ENCODE measurements around the gene PLA2G4B.

PLA2G4B gene

GRCh38 chr15:41856716-41857115 is 18.1 kb downstream of the PLA2G4B start:
- Histone ChIP-seq H3K36me3 (ENCODE audit: insufficient read depth, low read length) (no peaks in the 10 kb centered on the region), H3K4me1 (ENCODE audit: insufficient read depth, low read length) (no peaks in the 10 kb centered on the region), H3K9ac (ENCODE audit: low read depth, low read length) (no peak overlapping the region), H3K9me3 (ENCODE audit: control insufficient read depth, insufficient read depth, low read length) (no peaks in the 10 kb centered on the region)

GRCh38 chr15:41857316-41857715 is 18.7 kb downstream of the PLA2G4B start:
- Histone ChIP-seq H3K9ac (ENCODE audit: low read depth, low read length) (no peak overlapping the region), H3K9me3 (ENCODE audit: control insufficient read depth, insufficient read depth, low read length) (no peaks in the 10 kb centered on the region), H3K36me3 (ENCODE audit: insufficient read depth, low read length) (no peaks in the 10 kb centered on the region), H3K4me1 (ENCODE audit: insufficient read depth, low read length) (no peaks in the 10 kb centered on the region)

GRCh38 chr15:41858756-41859155 is 20.1 kb downstream of the PLA2G4B start:
- Histone ChIP-seq H3K9me3 (ENCODE audit: control insufficient read depth, insufficient read depth, low read length) (no peaks in the 10 kb centered on the region), H3K4me1 (ENCODE audit: insufficient read depth, low read length) (no peaks in the 10 kb centered on the region), H3K36me3 (ENCODE audit: insufficient read depth, low read length) (no peaks in the 10 kb centered on the region), H3K9ac (ENCODE audit: low read depth, low read length) (no peak overlapping the region)

GRCh38 chr15:41860049-41860828 is 21.6 kb downstream of the PLA2G4B start:
- no peaks in the 10 kb centered on the region for H3K4me1 ChIP-seq (ENCODE audit: insufficient read depth, low read length)
- H3K9ac ChIP-seq (ENCODE audit: low read depth, low read length) = no peak overlapping the region
- H3K9me3 ChIP-seq (ENCODE audit: control insufficient read depth, insufficient read depth, low read length) = no peaks in the 10 kb centered on the region
- no peaks in the 10 kb centered on the region for H3K36me3 ChIP-seq (ENCODE audit: insufficient read depth, low read length)

- Histone ChIP-seq H3K4me1 (ENCODE audit: insufficient read depth, low read length) (no peaks in the 10 kb centered on the region), H3K9ac (ENCODE audit: low read depth, low read length) (no peak overlapping the region), H3K36me3 (ENCODE audit: insufficient read depth, low read length) (no peaks in the 10 kb centered on the region), H3K9me3 (ENCODE audit: control insufficient read depth, insufficient read depth, low read length) (no peaks in the 10 kb centered on the region)
These were observed 23.2 kb downstream of the PLA2G4B start for GRCh38 chr15:41861736-41862356.

GRCh38 chr15:41862515-41863116 is 24.0 kb downstream of the PLA2G4B start:
- Histone ChIP-seq H3K4me1 (ENCODE audit: insufficient read depth, low read length) (no peaks in the 10 kb centered on the region), H3K9me3 (ENCODE audit: control insufficient read depth, insufficient read depth, low read length) (no peaks in the 10 kb centered on the region), H3K36me3 (ENCODE audit: insufficient read depth, low read length) (no peaks in the 10 kb centered on the region), H3K9ac (ENCODE audit: low read depth, low read length) (no peak overlapping the region)

- H3K9me3 ChIP-seq (ENCODE audit: control insufficient read depth, insufficient read depth, low read length) = no peaks in the 10 kb centered on the region
- H3K4me1 ChIP-seq (ENCODE audit: insufficient read depth, low read length) = no peaks in the 10 kb centered on the region
- no peak overlapping the region for H3K9ac ChIP-seq (ENCODE audit: low read depth, low read length)
- no peaks in the 10 kb centered on the region for H3K36me3 ChIP-seq (ENCODE audit: insufficient read depth, low read length)
These were observed 26.9 kb downstream of the PLA2G4B start for GRCh38 chr15:41865490-41866055.

GRCh38 chr15:41866263-41866703 is 27.6 kb downstream of the PLA2G4B start:
- no peak overlapping the region for H3K9ac ChIP-seq (ENCODE audit: low read depth, low read length)
- no peaks in the 10 kb centered on the region for H3K4me1 ChIP-seq (ENCODE audit: insufficient read depth, low read length)
- H3K9me3 ChIP-seq (ENCODE audit: control insufficient read depth, insufficient read depth, low read length) = no peaks in the 10 kb centered on the region
- H3K36me3 ChIP-seq (ENCODE audit: insufficient read depth, low read length) = no peaks in the 10 kb centered on the region

GRCh38 chr15:41866872-41867579 is 28.4 kb downstream of the PLA2G4B start:
- Histone ChIP-seq H3K36me3 (ENCODE audit: insufficient read depth, low read length) (no peaks in the 10 kb centered on the region), H3K9me3 (ENCODE audit: control insufficient read depth, insufficient read depth, low read length) (no peaks in the 10 kb centered on the region), H3K4me1 (ENCODE audit: insufficient read depth, low read length) (no peaks in the 10 kb centered on the region), H3K9ac (ENCODE audit: low read depth, low read length) (no peak overlapping the region)

GRCh38 chr15:41868321-41868720 is 29.7 kb downstream of the PLA2G4B start:
- Histone ChIP-seq H3K4me1 (ENCODE audit: insufficient read depth, low read length) (no peaks in the 10 kb centered on the region), H3K9me3 (ENCODE audit: control insufficient read depth, insufficient read depth, low read length) (no peaks in the 10 kb centered on the region), H3K36me3 (ENCODE audit: insufficient read depth, low read length) (no peaks in the 10 kb centered on the region), H3K9ac (ENCODE audit: low read depth, low read length) (no peak overlapping the region)

GRCh38 chr15:41869770-41870688 is 31.4 kb downstream of the PLA2G4B start:
- Histone ChIP-seq H3K4me1 (ENCODE audit: insufficient read depth, low read length) (no peaks in the 10 kb centered on the region), H3K9ac (ENCODE audit: low read depth, low read length) (no peak overlapping the region), H3K36me3 (ENCODE audit: insufficient read depth, low read length) (no peaks in the 10 kb centered on the region), H3K9me3 (ENCODE audit: control insufficient read depth, insufficient read depth, low read length) (no peaks in the 10 kb centered on the region)

- Histone ChIP-seq H3K36me3 (ENCODE audit: insufficient read depth, low read length) (no peaks in the 10 kb centered on the region), H3K9me3 (ENCODE audit: control insufficient read depth, insufficient read depth, low read length) (no peaks in the 10 kb centered on the region), H3K4me1 (ENCODE audit: insufficient read depth, low read length) (no peaks in the 10 kb centered on the region), H3K9ac (ENCODE audit: low read depth, low read length) (no peak overlapping the region)
These were observed 32.0 kb downstream of the PLA2G4B start for GRCh38 chr15:41870689-41871081.

- no peaks in the 10 kb centered on the region for H3K4me1 ChIP-seq (ENCODE audit: insufficient read depth, low read length)
- no peak overlapping the region for H3K9ac ChIP-seq (ENCODE audit: low read depth, low read length)
- H3K36me3 ChIP-seq (ENCODE audit: insufficient read depth, low read length) = no peaks in the 10 kb centered on the region
- H3K9me3 ChIP-seq (ENCODE audit: control insufficient read depth, insufficient read depth, low read length) = no peaks in the 10 kb centered on the region
These were observed 32.7 kb downstream of the PLA2G4B start for GRCh38 chr15:41871175-41871905.

Data from ES-I3 (cell line).